BLaER1 (cell line): ENCODE data around the gene RICTOR.
A peak's percentile ranks its signal among the peaks of the same experiment; 100 is the strongest.

Experiments used
- H3K27ac ChIP-seq: shearing (Covaris generic); formaldehyde crosslinking; 2 replicates; pipeline ENCODE4 v1.8.1; 2022
- H3K27me3 ChIP-seq: shearing (Covaris generic); formaldehyde crosslinking; 2 replicates; pipeline ENCODE4 v1.8.1; 2022
- H3K36me3 ChIP-seq: shearing (Covaris generic); formaldehyde crosslinking; 2 replicates; pipeline ENCODE4 v1.8.1; 2022
- H3K4me1 ChIP-seq: shearing (Covaris generic); formaldehyde crosslinking; 2 replicates; pipeline ENCODE4 v1.8.1; 2022
- H3K4me2 ChIP-seq: shearing (Covaris generic); formaldehyde crosslinking; 2 replicates; pipeline ENCODE4 v1.8.1; 2022
- H3K4me3 ChIP-seq: shearing (Covaris generic); formaldehyde crosslinking; 2 replicates; pipeline ENCODE4 v1.8.1; 2022
- H3K9ac ChIP-seq: shearing (Covaris generic); formaldehyde crosslinking; 2 replicates; pipeline ENCODE4 v1.8.1; 2022
- H3K9me3 ChIP-seq: shearing (Covaris generic); formaldehyde crosslinking; 2 replicates; pipeline ENCODE4 v1.8.1; 2022
- H4K20me1 ChIP-seq: shearing (Covaris generic); formaldehyde crosslinking; 2 replicates; pipeline ENCODE4 v1.8.1; 2022
- Cebpa-rat ChIP-seq: shearing (Covaris generic); IDR thresholded peaks from 2 replicates; pipeline ENCODE4 v1.8.1; 2022

The RICTOR gene

DNA sequence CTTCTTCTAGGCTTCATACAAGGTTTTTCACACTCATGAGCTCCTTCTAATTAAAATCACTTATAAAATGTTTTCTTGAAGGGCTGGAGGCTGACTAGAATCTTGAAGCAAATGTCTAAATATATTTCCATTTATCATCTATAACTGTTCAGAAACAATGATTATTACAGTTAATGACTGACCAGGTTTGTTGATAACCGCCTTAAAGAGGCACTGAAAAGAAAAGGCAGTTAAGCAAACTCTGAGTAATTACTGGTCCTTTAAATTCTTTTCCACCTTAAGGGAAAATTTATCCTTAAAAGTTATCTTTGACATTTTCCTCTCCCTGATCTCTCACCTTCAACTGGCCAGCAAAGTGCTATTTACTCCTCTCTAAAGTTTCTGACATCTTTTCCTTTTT is 43.2 kb downstream of the RICTOR start:
- no peaks in the 10 kb centered on the region for H3K27me3 ChIP-seq
- no peak for TF ChIP-seq Cebpa-rat
- H3K4me1 ChIP-seq: peaks cover 19% of the 10 kb centered on the region
- H3K27ac ChIP-seq: no peak overlapping the region
- no peak overlapping the region for H3K4me3 ChIP-seq
- H3K4me2 ChIP-seq: no peak overlapping the region
- H3K36me3 ChIP-seq: peaks cover 21% of the 10 kb centered on the region
- H3K9ac ChIP-seq: no peak overlapping the region
- peaks cover 60% of the 10 kb centered on the region for H3K9me3 ChIP-seq
- H4K20me1 ChIP-seq: peaks cover 33% of the 10 kb centered on the region

DNA sequence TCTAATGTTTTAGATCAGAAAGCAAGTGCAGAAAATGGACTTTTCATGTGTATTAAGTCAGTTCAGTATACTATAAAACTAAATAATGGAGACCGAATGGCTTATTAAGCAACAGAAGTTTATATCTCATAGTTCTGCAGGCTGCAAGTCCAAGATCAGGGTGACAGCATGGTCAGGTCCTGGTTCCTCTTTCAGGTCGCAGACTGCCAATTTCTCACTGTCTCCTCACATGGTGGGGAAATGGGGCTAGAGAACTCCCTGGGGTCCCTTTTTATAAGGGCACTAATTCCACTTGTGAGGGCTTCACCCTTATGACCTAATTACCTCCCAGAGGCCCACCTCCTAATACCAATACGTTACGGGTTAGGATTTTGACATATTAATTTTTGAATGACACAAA is 48.7 kb downstream of the RICTOR start:
- Histone ChIP-seq H3K4me1 (no peaks in the 10 kb centered on the region), H4K20me1 (peaks cover 47% of the 10 kb centered on the region), H3K27me3 (no peaks in the 10 kb centered on the region), H3K9me3 (peaks cover 44% of the 10 kb centered on the region), H3K36me3 (peaks cover 55% of the 10 kb centered on the region), H3K4me3 (no peak overlapping the region), H3K9ac (no peak overlapping the region), H3K27ac (no peak overlapping the region), H3K4me2 (no peak overlapping the region)
- TF ChIP-seq Cebpa-rat: no peak

DNA sequence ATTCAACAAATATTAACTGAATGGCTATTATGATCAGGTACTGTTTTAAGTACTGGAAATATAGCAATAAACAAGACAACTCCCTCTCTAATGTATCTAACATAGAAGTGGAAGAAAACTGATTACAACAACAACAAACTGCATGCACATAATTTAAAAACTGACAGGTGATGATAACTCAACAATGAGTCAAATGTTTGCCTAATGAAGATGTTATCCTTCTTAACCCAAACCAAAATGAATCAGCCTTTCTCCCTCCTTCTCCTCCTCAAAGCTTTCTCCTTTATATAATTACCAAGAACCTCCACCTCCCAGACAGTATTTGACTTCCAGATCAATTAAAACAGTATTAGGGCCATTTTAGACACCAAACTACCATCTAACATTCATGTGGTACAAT is 49.3 kb downstream of the RICTOR start:
- no peak overlapping the region for H3K27ac ChIP-seq
- H3K27me3 ChIP-seq: no peaks in the 10 kb centered on the region
- peaks cover 50% of the 10 kb centered on the region for H4K20me1 ChIP-seq
- no peak overlapping the region for H3K4me3 ChIP-seq
- H3K4me1 ChIP-seq: no peaks in the 10 kb centered on the region
- H3K36me3 ChIP-seq: peaks cover 61% of the 10 kb centered on the region
- no peak overlapping the region for H3K4me2 ChIP-seq
- H3K9ac ChIP-seq: no peak overlapping the region
- H3K9me3 ChIP-seq: peaks cover 41% of the 10 kb centered on the region
- TF ChIP-seq Cebpa-rat: no peak

DNA sequence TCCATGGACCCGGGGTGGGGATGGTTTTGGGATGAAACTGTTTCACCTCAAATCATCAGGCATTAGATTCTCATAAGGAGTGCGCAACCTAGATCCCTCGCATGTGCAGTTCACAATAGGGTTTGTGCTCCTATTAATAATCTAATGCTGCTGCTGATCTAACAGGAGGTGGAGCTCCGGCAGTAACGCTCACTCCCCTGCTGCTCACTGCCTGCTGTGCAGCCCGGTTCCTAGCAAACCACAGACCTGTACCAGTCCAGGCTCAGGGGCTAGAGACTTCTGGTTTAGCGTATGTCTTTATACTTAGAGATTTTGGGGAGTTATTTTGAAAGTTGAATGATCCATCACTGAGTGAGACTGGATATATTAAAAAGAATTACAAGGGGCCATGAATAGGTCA is 50.2 kb downstream of the RICTOR start:
- H3K4me3 ChIP-seq: no peak overlapping the region
- peaks cover 66% of the 10 kb centered on the region for H3K36me3 ChIP-seq
- no peak overlapping the region for H3K27ac ChIP-seq
- no peak for TF ChIP-seq Cebpa-rat
- no peaks in the 10 kb centered on the region for H3K4me1 ChIP-seq
- H3K27me3 ChIP-seq: no peaks in the 10 kb centered on the region
- H3K9ac ChIP-seq: no peak overlapping the region
- peaks cover 36% of the 10 kb centered on the region for H3K9me3 ChIP-seq
- no peak overlapping the region for H3K4me2 ChIP-seq
- H4K20me1 ChIP-seq: peaks cover 57% of the 10 kb centered on the region

DNA sequence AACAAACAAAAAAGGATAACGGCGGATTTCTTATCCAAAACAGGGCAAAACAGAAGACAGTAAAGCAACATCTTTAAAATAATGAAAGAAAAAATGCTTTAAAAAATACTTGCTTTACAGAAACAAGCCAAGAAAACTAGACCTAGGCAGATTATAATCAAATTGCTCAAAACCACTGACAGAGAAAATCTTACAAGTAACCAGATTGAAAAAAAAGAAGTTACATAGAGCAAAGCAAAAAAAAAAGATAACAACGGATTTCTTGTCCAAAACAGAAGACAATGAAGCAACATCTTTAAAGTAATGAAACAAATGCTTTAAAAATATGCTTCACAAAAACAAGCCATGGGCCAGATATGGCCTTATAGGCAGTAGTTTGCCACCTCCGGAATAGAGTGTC is 51.1 kb downstream of the RICTOR start:
- no peak for TF ChIP-seq Cebpa-rat
- peaks cover 66% of the 10 kb centered on the region for H4K20me1 ChIP-seq

DNA sequence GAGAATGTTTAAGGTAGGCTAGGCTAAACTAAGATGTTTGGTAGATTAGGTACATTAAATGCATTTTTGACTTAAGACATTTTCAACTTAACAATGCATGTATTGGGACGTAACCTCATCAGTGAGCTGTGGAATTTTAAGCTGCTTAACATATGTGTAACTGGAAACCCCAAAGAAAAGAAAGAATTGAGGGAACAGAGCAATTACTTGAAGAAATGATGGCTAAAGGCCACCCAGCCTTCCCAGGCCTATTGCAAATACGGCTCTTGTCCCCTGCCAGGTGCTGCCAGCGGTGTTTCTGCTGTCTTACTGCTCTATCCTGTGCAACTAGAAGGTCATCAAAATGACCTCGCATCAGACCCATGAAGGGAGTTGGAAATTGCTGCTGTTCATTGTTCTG is 52.0 kb downstream of the RICTOR start:
- Histone ChIP-seq H3K27me3 (no peaks in the 10 kb centered on the region), H3K4me1 (no peaks in the 10 kb centered on the region), H3K9ac (no peak overlapping the region), H3K4me2 (no peak overlapping the region), H3K9me3 (peaks cover 22% of the 10 kb centered on the region), H4K20me1 (peaks cover 71% of the 10 kb centered on the region), H3K4me3 (no peak overlapping the region), H3K27ac (no peak overlapping the region), H3K36me3 (peaks cover 72% of the 10 kb centered on the region)
- TF ChIP-seq Cebpa-rat: no peak

More for the DNA sequence above, 51.1 kb downstream of the RICTOR start:
- Histone ChIP-seq H3K27ac (no peak overlapping the region), H3K4me2 (no peak overlapping the region), H3K36me3 (peaks cover 67% of the 10 kb centered on the region), H3K4me1 (no peaks in the 10 kb centered on the region), H3K4me3 (no peak overlapping the region), H3K9me3 (peaks cover 27% of the 10 kb centered on the region), H3K9ac (no peak overlapping the region), H3K27me3 (no peaks in the 10 kb centered on the region)

DNA sequence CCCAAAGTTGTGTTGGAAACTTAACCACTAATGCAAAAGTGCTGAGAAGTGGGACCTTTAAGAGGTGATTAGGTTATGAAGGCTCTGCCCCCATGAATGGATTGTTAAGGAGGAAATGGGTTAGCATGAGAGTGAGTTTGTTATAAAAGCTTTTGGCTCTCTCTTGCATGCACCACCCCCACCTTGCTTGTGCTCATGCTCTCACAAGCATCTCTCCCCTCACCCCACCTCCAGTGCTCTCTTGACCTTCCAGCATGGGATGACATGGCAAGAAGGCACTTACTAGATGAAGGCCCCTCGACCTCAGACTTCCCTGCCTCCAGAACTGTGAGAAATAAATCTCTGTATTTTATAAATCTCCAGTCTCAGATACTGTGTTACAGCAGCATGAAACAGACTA is 52.8 kb downstream of the RICTOR start:
- H3K9me3 ChIP-seq: peaks cover 16% of the 10 kb centered on the region

DNA sequence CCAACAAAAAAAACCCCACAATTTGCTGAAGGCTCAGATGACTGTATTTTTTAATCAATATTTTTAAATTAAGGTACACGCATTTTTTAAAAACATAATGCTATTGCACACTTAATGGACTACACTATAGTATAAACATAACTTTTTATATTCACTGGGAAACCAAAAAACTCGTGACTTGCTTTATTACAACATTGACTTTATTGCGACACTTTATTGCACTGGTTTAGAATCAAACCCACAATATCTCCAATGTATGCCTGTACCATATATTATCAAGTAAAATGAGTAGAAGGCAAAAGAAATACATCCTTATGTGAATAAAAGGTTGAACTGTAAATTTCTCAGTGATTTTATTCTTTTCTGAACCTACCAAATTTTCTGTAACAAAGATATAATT is 53.7 kb downstream of the RICTOR start:
- Histone ChIP-seq H3K36me3 (peaks cover 68% of the 10 kb centered on the region), H3K4me1 (no peaks in the 10 kb centered on the region), H3K9ac (no peak overlapping the region), H3K4me3 (no peak overlapping the region), H3K27ac (no peak overlapping the region), H3K9me3 (peaks cover 7% of the 10 kb centered on the region), H4K20me1 (peaks cover 78% of the 10 kb centered on the region), H3K4me2 (no peak overlapping the region), H3K27me3 (no peaks in the 10 kb centered on the region)
- TF ChIP-seq Cebpa-rat: peak; percentile 20; the same call in 1 of the 2 replicates

More for the DNA sequence above, 52.8 kb downstream of the RICTOR start:
- Histone ChIP-seq H3K9ac (no peak overlapping the region), H4K20me1 (peaks cover 73% of the 10 kb centered on the region), H3K27ac (no peak overlapping the region), H3K4me3 (no peak overlapping the region), H3K27me3 (no peaks in the 10 kb centered on the region), H3K4me2 (no peak overlapping the region), H3K36me3 (peaks cover 68% of the 10 kb centered on the region), H3K4me1 (no peaks in the 10 kb centered on the region)
- no peak for TF ChIP-seq Cebpa-rat

DNA sequence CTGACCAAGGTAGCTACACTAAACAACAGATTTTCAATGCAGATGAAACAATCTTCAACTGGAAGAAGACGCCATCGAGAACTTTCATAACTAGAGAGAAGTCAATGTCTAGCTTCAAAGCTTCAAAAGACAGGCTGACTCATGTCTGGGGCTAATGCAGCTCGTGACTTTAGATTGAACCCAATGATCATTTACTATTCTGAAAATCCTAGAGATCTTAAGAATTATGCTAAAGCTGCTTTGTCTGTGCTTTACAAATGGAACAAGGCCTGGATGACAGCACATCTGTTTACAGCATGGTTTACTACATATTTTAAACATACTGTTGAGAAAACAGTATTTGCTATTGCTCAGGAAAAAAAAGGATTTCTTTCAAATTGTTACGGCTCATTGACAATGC is 54.9 kb downstream of the RICTOR start:
- Histone ChIP-seq H3K27ac (no peak overlapping the region), H3K4me1 (no peaks in the 10 kb centered on the region), H4K20me1 (peaks cover 68% of the 10 kb centered on the region), H3K27me3 (no peaks in the 10 kb centered on the region), H3K36me3 (peaks cover 66% of the 10 kb centered on the region), H3K4me3 (no peak overlapping the region), H3K9ac (no peak overlapping the region), H3K4me2 (no peak overlapping the region), H3K9me3 (peaks cover 3% of the 10 kb centered on the region; the same call in 1 of the 2 replicates)
- no peak for TF ChIP-seq Cebpa-rat

DNA sequence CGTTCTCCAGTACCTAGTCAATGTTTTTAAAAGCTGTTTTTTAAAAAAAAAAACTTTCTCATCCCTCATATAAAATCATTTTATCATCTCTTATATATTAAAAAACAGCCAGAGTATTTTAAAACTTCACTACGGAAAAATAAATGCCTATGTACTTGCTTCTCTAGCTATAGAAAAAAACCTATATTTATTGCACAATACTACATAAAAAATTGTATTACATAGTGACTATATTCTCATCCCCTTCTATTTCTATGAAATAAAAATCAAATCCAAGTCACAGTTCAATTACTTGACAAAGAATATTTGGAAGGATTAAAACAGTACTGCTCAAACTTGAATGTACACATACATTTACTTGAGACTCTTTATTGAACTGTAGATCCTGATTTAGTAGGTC is 56.7 kb downstream of the RICTOR start:
- no peak overlapping the region for H3K9ac ChIP-seq
- H3K27me3 ChIP-seq: no peaks in the 10 kb centered on the region
- H4K20me1 ChIP-seq: peaks cover 54% of the 10 kb centered on the region
- H3K27ac ChIP-seq: no peak overlapping the region
- no peak overlapping the region for H3K4me3 ChIP-seq
- no peaks in the 10 kb centered on the region for H3K4me1 ChIP-seq
- no peak for TF ChIP-seq Cebpa-rat
- peaks cover 14% of the 10 kb centered on the region for H3K9me3 ChIP-seq
- H3K4me2 ChIP-seq: no peak overlapping the region
- peaks cover 70% of the 10 kb centered on the region for H3K36me3 ChIP-seq
